GM12801 (cell line): ENCODE results near the gene EIF2B4.

Source experiments
- TF ChIP-seq, protein P1 (sequence below): IDR thresholded peaks from one replicate; pipeline ENCODE4 v1.5.1; 2011; ENCODE audit warnings: control low read depth; ENCODE audit not compliant: insufficient read length; ENCODE audit errors: extremely low read depth

Gene EIF2B4

DNA sequence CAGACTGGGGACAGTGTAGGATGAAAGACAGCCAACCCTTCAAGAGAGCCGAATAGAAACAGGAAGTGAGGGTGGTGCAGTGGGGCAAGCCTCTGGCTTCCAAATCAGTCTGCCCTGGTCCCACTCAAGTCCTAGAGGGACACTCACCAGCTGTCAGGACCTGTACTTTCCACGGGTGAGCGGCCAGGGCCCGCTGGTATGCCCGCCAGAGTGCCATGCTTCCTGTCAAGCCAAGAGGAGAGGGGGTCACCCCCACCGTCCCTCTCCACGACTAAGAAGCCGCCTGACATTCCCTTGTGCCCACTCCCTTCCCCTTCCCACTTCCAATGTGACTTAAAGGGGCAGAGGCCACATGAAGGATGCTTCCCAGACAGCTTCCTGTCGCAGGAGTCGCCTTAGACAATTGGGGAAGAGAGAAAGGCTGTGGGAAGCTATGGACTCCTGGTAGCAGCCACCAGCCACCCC, 47.8 kb downstream of the EIF2B4 start:
- TF ChIP-seq, protein P1, sequence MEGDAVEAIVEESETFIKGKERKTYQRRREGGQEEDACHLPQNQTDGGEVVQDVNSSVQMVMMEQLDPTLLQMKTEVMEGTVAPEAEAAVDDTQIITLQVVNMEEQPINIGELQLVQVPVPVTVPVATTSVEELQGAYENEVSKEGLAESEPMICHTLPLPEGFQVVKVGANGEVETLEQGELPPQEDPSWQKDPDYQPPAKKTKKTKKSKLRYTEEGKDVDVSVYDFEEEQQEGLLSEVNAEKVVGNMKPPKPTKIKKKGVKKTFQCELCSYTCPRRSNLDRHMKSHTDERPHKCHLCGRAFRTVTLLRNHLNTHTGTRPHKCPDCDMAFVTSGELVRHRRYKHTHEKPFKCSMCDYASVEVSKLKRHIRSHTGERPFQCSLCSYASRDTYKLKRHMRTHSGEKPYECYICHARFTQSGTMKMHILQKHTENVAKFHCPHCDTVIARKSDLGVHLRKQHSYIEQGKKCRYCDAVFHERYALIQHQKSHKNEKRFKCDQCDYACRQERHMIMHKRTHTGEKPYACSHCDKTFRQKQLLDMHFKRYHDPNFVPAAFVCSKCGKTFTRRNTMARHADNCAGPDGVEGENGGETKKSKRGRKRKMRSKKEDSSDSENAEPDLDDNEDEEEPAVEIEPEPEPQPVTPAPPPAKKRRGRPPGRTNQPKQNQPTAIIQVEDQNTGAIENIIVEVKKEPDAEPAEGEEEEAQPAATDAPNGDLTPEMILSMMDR: no peak

DNA sequence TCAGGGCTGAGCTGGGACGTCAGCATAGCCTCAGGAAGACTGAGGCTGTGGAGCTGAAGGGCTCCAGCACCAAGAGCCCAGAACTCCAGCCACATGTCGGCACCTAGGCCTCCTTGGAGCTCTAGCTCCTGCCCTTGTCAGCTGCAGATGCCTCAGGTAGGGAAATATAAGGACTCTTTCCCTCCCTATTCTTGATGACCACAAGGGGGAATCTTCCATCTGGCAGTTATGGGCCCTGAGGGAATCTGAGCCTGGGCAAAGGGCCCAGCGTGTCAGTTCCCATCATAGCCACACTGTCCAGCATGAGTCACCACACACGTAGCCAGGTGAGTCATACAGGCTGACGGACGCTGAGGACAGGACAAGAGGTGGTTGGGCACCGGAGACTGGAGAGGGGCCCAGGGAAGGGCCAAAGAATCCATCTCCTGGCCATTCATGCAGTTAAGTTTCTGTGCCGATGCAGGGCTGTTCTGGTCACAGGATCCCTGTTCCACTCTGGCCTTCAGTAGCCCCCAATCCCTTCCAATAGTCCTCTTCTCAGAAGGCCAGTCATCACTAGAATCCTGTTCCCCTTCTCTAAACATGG, 49.1 kb downstream of the EIF2B4 start:
- TF ChIP-seq, protein P1: no peak

DNA sequence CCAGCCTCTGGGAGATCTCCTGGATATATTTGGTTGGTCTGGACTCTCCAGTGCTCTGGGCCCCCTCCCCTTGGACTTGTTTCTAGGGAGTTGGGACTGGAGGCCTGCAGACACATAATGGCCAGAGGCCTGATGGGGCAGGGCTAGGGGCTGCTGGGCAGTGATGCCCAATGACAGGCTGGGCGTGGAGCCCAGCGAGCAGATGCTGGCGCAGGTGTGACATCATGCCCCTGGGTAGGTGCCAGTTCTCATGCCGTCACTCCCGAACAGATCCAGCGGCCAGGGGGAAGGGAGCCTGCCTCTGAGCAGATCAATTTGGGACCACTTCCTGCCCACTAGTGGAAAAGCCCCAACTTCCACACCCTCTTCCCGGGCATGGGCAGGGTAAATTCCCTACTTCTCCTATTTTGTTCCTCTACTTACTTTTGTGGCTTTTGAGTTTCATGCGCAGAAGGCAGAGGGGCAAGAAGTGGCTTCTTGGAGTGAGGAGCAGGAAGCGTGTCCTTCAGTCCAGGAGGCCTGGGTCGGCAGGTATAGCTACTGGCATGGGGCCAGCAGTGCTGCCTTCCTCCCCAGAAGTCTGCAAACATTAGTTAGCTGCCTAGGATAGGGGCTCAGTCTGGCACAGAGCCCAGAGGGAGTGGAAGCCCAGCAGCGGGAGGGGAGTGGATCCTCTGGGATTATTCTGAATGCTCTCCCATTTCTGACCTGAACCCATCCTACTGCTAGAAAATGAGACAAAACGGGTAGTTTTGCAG, 53.3 kb downstream of the EIF2B4 start:
- TF ChIP-seq, protein P1: no peak

DNA sequence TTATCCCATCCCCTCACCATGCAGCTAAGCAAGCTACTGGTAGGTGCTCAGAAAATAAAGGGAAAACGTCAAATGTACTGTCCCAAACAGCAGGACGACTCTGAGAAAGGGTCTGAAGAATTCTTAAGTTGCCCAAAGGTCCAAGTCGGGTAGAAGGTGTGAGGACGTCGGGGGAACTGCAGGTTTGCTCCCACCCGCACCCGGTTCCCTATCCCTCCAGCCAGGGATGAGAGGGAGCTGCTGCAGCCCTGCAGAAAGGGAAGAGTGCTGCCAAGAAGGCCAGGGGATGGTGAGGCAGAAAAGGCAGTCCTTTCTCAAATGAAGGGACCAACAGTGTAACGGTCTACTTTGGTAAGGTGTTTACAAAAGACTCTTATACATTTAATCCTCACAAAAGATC, 55.0 kb downstream of the EIF2B4 start:
- TF ChIP-seq, protein P1: no peak

- TF ChIP-seq, protein P1: no peak
Observed at GRCh38 chr2:27314709-27315108, 55.4 kb downstream of the EIF2B4 start.
